PFSK-1 (cell line): Measurements from ENCODE around the gene CROCC2.

Source experiments
- FOXP2 ChIP-seq: optimal IDR thresholded peaks from 2 replicates; pipeline ENCODE3; 2011; ENCODE audit warnings: borderline replicate concordance, control low read depth, inconsistent platforms; ENCODE audit not compliant: insufficient read depth; ENCODE audit errors: extremely low read length, extremely low read depth
- POLR2AphosphoS5 ChIP-seq: IDR thresholded peaks from 2 replicates; pipeline ENCODE4 v1.6.1; 2012; ENCODE audit warnings: low read depth, mild to moderate bottlenecking, control low read depth, low read length, moderate library complexity
- SIN3A ChIP-seq: IDR thresholded peaks from 2 replicates; pipeline ENCODE4 v1.6.1; 2012; ENCODE audit warnings: mild to moderate bottlenecking, low read length, moderate library complexity, borderline replicate concordance; ENCODE audit not compliant: insufficient read depth
- TAF1 ChIP-seq: IDR thresholded peaks from 2 replicates; pipeline ENCODE4 v1.6.1; 2012; ENCODE audit warnings: low read length, control low read depth, borderline replicate concordance; ENCODE audit not compliant: insufficient read depth
- TF ChIP-seq, protein P1 (sequence below), 2 experiments: IDR thresholded peaks; 2 replicates each; pipeline versions ENCODE4 v1.6.1 to v1.8.0; 2011 to 2012; ENCODE audit warnings: low read depth in 2 of 2, low read length in 2 of 2, control low read depth in 1 of 2, inconsistent platforms in 1 of 2, mild to moderate bottlenecking in 1 of 2, moderate library complexity in 1 of 2; ENCODE audit not compliant: insufficient read depth in 1 of 2

CROCC2 gene

DNA sequence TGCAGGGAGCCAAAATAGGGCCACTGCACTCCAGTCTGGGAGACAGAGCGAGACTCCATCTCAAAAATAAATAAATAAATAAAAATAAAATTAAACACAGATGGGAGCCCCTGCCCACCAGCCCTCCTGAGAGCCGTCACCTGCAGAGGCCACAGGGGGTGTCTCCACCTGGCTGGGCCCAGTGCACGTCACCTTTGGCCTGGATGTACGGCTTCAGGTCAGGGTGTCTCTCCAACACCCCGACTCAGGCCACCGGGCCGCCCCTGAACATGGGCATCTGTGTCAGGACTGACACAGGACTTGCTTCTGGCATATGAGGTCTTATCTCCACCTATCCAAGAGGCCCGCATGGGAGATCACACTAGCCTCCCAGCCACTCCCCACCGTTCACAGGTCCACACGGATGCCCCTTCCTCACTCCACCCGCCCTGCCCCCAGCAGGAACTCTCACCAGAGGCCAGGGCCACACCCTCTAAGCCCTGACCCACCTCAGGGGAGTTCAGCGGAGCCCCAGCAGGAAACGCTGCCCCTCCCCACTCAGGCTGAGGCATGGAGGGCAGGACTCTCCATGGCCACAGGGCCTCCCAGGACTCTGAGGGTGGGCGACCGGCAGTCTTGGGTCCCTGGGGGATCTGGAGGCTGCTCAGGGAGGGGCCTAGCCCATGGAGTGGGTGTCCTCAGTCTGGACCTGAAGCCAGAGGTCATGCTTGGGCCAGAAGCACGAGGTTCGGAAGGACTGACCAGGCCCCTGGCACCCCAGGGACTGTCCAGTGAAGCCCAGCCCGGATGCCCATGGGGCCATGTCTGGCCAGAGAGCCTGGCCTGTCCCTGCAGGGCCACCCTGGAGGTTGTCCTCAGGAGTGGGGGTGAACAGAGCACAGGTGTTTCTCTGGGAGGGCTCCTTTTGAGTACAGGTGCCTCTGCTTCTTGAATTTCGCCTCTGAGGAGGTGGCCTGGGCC lies 1.6 kb upstream of the CROCC2 start:
- TF ChIP-seq SIN3A (no peak), TAF1 (no peak), POLR2AphosphoS5 (no peak), FOXP2 (no peak)
- TF ChIP-seq, protein P1, sequence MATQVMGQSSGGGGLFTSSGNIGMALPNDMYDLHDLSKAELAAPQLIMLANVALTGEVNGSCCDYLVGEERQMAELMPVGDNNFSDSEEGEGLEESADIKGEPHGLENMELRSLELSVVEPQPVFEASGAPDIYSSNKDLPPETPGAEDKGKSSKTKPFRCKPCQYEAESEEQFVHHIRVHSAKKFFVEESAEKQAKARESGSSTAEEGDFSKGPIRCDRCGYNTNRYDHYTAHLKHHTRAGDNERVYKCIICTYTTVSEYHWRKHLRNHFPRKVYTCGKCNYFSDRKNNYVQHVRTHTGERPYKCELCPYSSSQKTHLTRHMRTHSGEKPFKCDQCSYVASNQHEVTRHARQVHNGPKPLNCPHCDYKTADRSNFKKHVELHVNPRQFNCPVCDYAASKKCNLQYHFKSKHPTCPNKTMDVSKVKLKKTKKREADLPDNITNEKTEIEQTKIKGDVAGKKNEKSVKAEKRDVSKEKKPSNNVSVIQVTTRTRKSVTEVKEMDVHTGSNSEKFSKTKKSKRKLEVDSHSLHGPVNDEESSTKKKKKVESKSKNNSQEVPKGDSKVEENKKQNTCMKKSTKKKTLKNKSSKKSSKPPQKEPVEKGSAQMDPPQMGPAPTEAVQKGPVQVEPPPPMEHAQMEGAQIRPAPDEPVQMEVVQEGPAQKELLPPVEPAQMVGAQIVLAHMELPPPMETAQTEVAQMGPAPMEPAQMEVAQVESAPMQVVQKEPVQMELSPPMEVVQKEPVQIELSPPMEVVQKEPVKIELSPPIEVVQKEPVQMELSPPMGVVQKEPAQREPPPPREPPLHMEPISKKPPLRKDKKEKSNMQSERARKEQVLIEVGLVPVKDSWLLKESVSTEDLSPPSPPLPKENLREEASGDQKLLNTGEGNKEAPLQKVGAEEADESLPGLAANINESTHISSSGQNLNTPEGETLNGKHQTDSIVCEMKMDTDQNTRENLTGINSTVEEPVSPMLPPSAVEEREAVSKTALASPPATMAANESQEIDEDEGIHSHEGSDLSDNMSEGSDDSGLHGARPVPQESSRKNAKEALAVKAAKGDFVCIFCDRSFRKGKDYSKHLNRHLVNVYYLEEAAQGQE (IDR thresholded peaks at IDR 0.05; ENCODE audit: insufficient read depth in 1 of 2, low read depth in 2 of 2, low read length in 2 of 2), result no peak

- TF ChIP-seq, protein P1 (IDR thresholded peaks at IDR 0.05; ENCODE audit: insufficient read depth in 1 of 2, low read depth in 2 of 2, low read length in 2 of 2), result no peak
- TF ChIP-seq SIN3A, result no peak
- no peak for TF ChIP-seq TAF1
- TF ChIP-seq POLR2AphosphoS5, result no peak
- no peak for TF ChIP-seq FOXP2
Measured at GRCh38 chr2:240905176-240905781, 857 bp upstream of the CROCC2 start.

GRCh38 chr2:240906911-240907590 lies 915 bp downstream of the CROCC2 start:
- no peak for TF ChIP-seq POLR2AphosphoS5
- no peak for TF ChIP-seq FOXP2
- TF ChIP-seq, protein P1 (IDR thresholded peaks at IDR 0.05; ENCODE audit: insufficient read depth in 1 of 2, low read depth in 2 of 2, low read length in 2 of 2), result no peak
- TF ChIP-seq TAF1, result no peak
- TF ChIP-seq SIN3A, result no peak

- TF ChIP-seq FOXP2 (no peak), POLR2AphosphoS5 (no peak), TAF1 (no peak), SIN3A (no peak)
- TF ChIP-seq, protein P1 (IDR thresholded peaks at IDR 0.05; ENCODE audit: insufficient read depth in 1 of 2, low read depth in 2 of 2, low read length in 2 of 2), result no peak
Measured at GRCh38 chr2:240909216-240909974, 3.3 kb downstream of the CROCC2 start.
